Lower leg skin (tissue), 4 donors: ENCODE measurements around the gene SIX6. TPM values are rescaled to one million over a fixed set of nuclear protein-coding genes. Genes with fewer than 3 reads are reported as not detected.

Source experiments
- DNase-seq, 2 donors: peaks; one replicate each; pipeline ENCODE4 v3.0.0-alpha.2; 2019; ENCODE audit warnings: low spot score in 2 of 2
- H3K4me3 ChIP-seq: fragments of 200-600 bp; sonication (generic); 2 replicates; pipeline ENCODE4 v1.5.1; 2017; ENCODE audit warnings: mild to moderate bottlenecking, low read depth; ENCODE audit not compliant: poor library complexity, severe bottlenecking
- POLR2A ChIP-seq, 2 donors: fragments of 450-650 bp; IDR thresholded peaks; one replicate each; pipeline ENCODE4 v1.6.1; 2016 to 2017; ENCODE audit warnings: antibody characterized with exemption in 2 of 2, mild to moderate bottlenecking in 1 of 2, moderate library complexity in 1 of 2
- WGBS, 2 donors: methylation state at CpG; one replicate each; pipeline ENCODE4 v1.1.5; 2018; 5-methylcytosine and 5-hydroxymethylcytosine counted together
- intact Hi-C: fragments of 100-400 bp; cut with DNase I; formaldehyde crosslinking; loops from one replicate; pipeline ENCODE4 v1.15.0; 2023; ENCODE audit warnings: low total_unique reads
- total RNA-seq, 4 donors: library from RNA; depleted of rRNA; stranded (reverse); fragments of >200 nt; gene quantifications; one replicate each; pipeline ENCODE4 v1.1.0, GENCODE V29; 2016
- TF ChIP-seq, protein P1 (sequence below), 3 donors: fragments of 450-650 bp; IDR thresholded peaks; one replicate each; pipeline ENCODE4 v1.5.1; 2016; ENCODE audit warnings: antibody characterized with exemption in 3 of 3, mild to moderate bottlenecking in 3 of 3, moderate library complexity in 2 of 3

The SIX6 gene
- total RNA-seq, 4 donors from 2014 or later, result not detected

DNA sequence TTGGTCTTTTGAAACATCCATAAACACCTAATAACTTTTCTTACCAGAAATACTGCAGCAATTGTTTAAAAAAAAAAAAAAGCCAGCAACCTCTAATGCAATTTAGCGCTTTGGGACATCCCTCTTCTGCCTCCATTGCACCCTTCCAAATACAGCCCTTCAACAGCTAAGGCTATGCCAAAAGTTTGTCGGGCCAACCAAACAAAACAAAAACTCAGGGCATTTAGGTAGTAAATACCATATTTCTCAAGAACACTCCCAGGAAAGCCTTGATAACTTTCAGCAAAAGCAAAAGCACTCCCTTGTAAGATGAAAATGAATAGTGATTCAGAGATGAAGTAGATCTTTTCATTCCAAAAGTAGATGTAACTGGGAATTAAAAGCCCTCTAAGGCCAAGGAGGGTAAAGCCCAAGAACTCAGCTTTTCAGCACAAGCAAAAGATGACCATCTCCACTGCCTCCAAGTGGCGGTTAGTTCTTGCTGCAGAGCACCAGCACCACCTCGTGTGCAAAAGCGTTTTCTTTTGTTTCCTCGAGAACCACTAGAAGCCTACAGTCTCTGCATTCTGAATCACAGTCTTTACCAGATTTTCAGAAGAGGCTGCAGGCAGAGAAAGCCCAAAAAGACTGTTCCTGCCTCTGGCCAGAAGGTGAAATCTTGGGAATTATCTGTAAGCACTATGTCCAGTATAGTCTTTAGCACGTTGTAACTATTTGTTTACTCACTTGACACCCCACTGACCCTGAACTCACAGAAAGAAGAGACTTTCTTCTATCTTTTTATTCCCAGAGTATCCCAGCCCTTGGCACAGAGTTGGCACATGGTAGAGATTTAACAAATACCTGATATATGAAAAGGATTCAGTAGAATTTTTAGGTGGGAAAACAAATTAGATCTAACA, 53.1 kb downstream of the SIX6 start:
- WGBS, 2 donors, result 30 to 31% methylated on average over 7 of the region's 7 CpGs
- TF ChIP-seq, protein P1, sequence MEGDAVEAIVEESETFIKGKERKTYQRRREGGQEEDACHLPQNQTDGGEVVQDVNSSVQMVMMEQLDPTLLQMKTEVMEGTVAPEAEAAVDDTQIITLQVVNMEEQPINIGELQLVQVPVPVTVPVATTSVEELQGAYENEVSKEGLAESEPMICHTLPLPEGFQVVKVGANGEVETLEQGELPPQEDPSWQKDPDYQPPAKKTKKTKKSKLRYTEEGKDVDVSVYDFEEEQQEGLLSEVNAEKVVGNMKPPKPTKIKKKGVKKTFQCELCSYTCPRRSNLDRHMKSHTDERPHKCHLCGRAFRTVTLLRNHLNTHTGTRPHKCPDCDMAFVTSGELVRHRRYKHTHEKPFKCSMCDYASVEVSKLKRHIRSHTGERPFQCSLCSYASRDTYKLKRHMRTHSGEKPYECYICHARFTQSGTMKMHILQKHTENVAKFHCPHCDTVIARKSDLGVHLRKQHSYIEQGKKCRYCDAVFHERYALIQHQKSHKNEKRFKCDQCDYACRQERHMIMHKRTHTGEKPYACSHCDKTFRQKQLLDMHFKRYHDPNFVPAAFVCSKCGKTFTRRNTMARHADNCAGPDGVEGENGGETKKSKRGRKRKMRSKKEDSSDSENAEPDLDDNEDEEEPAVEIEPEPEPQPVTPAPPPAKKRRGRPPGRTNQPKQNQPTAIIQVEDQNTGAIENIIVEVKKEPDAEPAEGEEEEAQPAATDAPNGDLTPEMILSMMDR (IDR thresholded peaks at IDR 0.05), result no peak
- TF ChIP-seq POLR2A (IDR thresholded peaks at IDR 0.05), result no peak
- no peak overlapping the region for H3K4me3 ChIP-seq
- intact Hi-C loops, result no loop called here
- no peak for DNase-seq

Other genes with a start within 250 kb of the SIX6 start
- gene C14orf39, start 23.1 kb upstream of the SIX6 start, total RNA-seq, result not detected
- 1 to 10 TPM in 2 of 4 donors, under 1 TPM in 1, not detected in 1; 0.21 to 1.2 (median 1.0) TPM for gene SIX1, start 140.3 kb downstream of the SIX6 start, total RNA-seq
- gene SIX4, start 215.2 kb downstream of the SIX6 start, total RNA-seq, result under 1 TPM; 0.38 to 0.98 (median 0.60) TPM
- 10 to 100 TPM in 2 of 4 donors, 1 to 10 TPM in 2; 8.4 to 25.4 (median 16.7) TPM for gene MNAT1, start 225.6 kb downstream of the SIX6 start, total RNA-seq